Choroid plexus epithelial cell (primary cell): ENCODE measurements around the gene RPEL1.
A peak's percentile ranks its signal among the peaks of the same experiment; 100 is the strongest.

Experiments used
- DNase-seq: peaks from one replicate; pipeline ENCODE4 v3.0.0-alpha.2; 2010; ENCODE audit warnings: low read depth
- H3K4me3 ChIP-seq: 2 replicates; pipeline ENCODE4 v1.5.1; 2011; ENCODE audit warnings: low read depth, mild to moderate bottlenecking, control low read depth, low read length, moderate library complexity
- TF ChIP-seq, protein P1 (sequence below): conservative IDR thresholded peaks from 2 replicates; pipeline ENCODE4 v1.5.1; 2011; ENCODE audit warnings: low read depth, mild to moderate bottlenecking, control low read depth, inconsistent platforms, low read length, moderate library complexity

The RPEL1 gene

DNA sequence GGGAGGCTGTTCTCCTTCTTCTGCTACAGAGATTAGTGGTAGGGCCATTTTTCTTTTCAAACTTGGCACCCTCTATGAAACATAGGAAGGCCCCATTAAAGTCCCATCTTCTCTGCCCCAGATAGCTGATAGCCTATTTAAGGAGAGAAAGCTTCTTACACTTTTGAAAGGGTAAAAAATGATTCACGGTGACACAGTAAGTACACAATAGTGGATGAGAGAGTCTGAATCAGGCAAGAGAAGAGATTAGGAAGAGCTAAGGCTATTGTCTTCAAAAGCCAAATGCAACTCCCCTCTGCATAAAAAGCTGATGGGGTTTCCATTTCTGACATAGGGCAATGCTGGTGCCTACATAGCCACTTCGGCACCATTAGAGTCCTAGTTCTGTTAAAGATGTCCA lies 34.8 kb downstream of the RPEL1 start:
- TF ChIP-seq, protein P1, sequence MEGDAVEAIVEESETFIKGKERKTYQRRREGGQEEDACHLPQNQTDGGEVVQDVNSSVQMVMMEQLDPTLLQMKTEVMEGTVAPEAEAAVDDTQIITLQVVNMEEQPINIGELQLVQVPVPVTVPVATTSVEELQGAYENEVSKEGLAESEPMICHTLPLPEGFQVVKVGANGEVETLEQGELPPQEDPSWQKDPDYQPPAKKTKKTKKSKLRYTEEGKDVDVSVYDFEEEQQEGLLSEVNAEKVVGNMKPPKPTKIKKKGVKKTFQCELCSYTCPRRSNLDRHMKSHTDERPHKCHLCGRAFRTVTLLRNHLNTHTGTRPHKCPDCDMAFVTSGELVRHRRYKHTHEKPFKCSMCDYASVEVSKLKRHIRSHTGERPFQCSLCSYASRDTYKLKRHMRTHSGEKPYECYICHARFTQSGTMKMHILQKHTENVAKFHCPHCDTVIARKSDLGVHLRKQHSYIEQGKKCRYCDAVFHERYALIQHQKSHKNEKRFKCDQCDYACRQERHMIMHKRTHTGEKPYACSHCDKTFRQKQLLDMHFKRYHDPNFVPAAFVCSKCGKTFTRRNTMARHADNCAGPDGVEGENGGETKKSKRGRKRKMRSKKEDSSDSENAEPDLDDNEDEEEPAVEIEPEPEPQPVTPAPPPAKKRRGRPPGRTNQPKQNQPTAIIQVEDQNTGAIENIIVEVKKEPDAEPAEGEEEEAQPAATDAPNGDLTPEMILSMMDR, result no peak
- no peak for DNase-seq
- H3K4me3 ChIP-seq, result no peak overlapping the region

DNA sequence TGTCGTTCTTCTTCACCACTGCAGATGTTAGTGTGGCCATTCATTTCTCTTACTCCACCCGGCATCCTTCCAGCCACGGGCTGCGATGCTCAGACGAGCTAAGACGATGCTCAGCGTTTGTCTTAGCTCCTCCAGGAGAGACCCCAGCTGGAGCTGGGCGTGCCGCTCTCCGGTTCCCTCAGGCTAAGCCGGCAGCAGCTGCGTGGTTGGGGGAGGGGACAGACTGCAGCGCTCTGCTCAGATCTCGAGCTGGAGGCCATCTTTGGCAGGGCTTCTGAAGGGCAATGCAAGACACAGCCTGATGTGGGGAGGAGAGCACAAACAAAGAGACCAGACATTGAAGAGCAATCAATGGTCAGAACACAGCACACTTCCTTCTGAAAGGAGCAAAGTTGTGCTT lies 36.1 kb downstream of the RPEL1 start:
- peak; percentile 21 for DNase-seq
- no peak overlapping the region for H3K4me3 ChIP-seq
- TF ChIP-seq, protein P1, result no peak

GRCh38 chr10:103282961-103283360 lies 37.3 kb downstream of the RPEL1 start:
- TF ChIP-seq, protein P1, result no peak
- H3K4me3 ChIP-seq, result no peak overlapping the region
- DNase-seq, result no peak

DNA sequence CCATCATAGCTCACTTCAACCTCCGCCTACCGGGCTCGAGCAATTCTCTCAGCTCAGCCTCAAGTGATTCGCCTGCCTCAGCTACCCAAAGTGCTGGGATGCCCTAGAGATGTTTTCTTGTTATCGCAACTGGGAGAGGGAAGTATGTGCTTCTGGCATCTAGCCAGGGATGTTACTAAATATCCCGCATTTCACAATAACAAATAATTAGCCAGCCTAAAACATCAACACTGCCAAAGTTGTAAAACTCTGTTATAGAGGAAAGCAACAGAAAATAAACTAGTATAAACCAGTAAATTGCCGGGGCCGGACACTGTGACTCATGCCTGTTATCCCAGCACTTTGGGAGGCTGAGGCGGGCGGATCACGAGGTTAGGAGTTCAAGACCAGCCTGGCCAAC lies 38.5 kb downstream of the RPEL1 start:
- H3K4me3 ChIP-seq, result no peak overlapping the region
- DNase-seq, result peak; percentile 66
- TF ChIP-seq, protein P1, result no peak

DNA sequence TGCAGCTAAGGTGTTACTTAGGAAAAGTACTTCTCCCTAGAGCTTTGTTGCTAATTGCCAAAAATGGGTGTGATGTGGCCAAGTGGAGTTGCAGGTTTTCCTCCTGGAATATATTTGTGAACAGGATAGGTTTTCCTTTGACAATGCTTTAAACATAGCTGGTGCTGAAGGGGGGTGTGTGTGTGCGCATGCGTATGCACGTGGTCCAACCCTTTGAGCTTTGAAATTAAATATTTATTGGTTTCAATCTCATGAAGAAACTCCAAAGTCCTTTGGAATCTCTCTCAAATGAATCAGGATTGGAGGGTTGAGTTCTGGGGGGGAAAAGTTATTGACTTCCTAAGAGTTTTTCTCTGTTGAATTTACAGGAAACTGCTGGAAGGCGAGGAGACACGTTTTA lies 42.3 kb downstream of the RPEL1 start:
- TF ChIP-seq, protein P1, result no peak
- H3K4me3 ChIP-seq, result no peak overlapping the region
- no peak for DNase-seq

DNA sequence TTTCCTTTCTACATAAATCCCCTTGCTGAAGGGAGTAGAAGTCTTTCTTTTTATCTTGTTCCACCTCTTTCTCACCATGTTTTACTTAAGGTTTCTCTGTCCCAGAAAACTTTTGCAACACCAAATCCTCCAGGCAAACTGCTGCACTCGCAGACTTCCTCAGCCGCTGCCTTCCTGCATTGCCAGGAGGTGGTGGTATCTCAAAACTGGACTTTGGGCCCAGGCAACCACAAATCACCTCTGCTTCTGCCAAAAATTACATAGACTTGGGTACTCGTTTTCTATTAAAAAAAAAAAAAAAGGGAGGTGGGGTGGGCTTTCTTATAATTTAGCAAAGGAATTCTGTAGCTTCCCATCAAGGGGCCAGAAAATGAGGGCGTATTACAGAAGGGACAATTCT lies 45.9 kb downstream of the RPEL1 start:
- H3K4me3 ChIP-seq, result no peak overlapping the region
- no peak for DNase-seq
- TF ChIP-seq, protein P1, result no peak

GRCh38 chr10:103295374-103296015 lies 49.8 kb downstream of the RPEL1 start:
- DNase-seq, result peak; percentile 90
- H3K4me3 ChIP-seq, result no peak overlapping the region
- TF ChIP-seq, protein P1, result no peak
